Karpas-422 (cell line): ENCODE data around the gene SBNO2. TPM values are rescaled to one million over a fixed set of nuclear protein-coding genes. Genes with fewer than 3 reads are reported as not detected.

ENCODE experiments used
- DNase-seq: peaks from one replicate; pipeline ENCODE4 v3.0.0-alpha.2; 2015
- H2AFZ ChIP-seq: fragments of 200-600 bp; sonication (generic); 2 replicates; pipeline ENCODE4 v1.6.1; 2014; ENCODE audit warnings: antibody characterized with exemption, low read length, mixed read lengths
- H3K27ac ChIP-seq: fragments of 200-600 bp; sonication (generic); 2 replicates; pipeline ENCODE4 v1.5.1; 2014; ENCODE audit warnings: mild to moderate bottlenecking, low read length, moderate library complexity
- H3K27me3 ChIP-seq: fragments of 200-600 bp; sonication (generic); 2 replicates; pipeline ENCODE4 v1.6.1; 2014; ENCODE audit warnings: low read length, mixed read lengths
- H3K36me3 ChIP-seq: fragments of 200-600 bp; sonication (generic); 2 replicates; pipeline ENCODE4 v1.6.1; 2014; ENCODE audit warnings: low read length, mixed read lengths; ENCODE audit not compliant: insufficient read depth
- H3K4me1 ChIP-seq: fragments of 200-600 bp; sonication (generic); 2 replicates; pipeline ENCODE4 v1.6.1; 2014; ENCODE audit warnings: mild to moderate bottlenecking, low read length, mixed read lengths
- H3K4me2 ChIP-seq: fragments of 200-600 bp; sonication (generic); 2 replicates; pipeline ENCODE4 v1.6.1; 2014; ENCODE audit warnings: low read length, low read depth, mild to moderate bottlenecking; ENCODE audit not compliant: poor library complexity, severe bottlenecking
- H3K4me3 ChIP-seq: fragments of 200-600 bp; sonication (generic); 2 replicates; pipeline ENCODE4 v1.5.1; 2014; ENCODE audit warnings: mild to moderate bottlenecking, antibody characterized with exemption, low read length, mixed read lengths
- H3K79me2 ChIP-seq: fragments of 200-600 bp; sonication (generic); 2 replicates; pipeline ENCODE4 v1.6.1; 2014; ENCODE audit warnings: mild to moderate bottlenecking, low read length, mixed read lengths
- H3K9ac ChIP-seq: fragments of 200-600 bp; sonication (generic); 2 replicates; pipeline ENCODE4 v1.6.0; 2014; ENCODE audit warnings: low read length
- H3K9me2 ChIP-seq: fragments of 200-600 bp; sonication (generic), shearing (Covaris generic); replicated peaks from 2 replicates; pipeline ENCODE4 v1.6.0; 2014; ENCODE audit warnings: mild to moderate bottlenecking, low read length, moderate library complexity; ENCODE audit not compliant: insufficient read depth
- H3K9me3 ChIP-seq: fragments of 300-700, 200-600 bp; sonication (generic); 2 replicates; pipeline ENCODE4 v1.6.1; 2014; ENCODE audit warnings: low read length, mixed read lengths
- H4K20me1 ChIP-seq: fragments of 200-600 bp; sonication (generic); 2 replicates; pipeline ENCODE4 v1.6.1; 2014; ENCODE audit warnings: mild to moderate bottlenecking, antibody characterized with exemption, low read length, low read depth; ENCODE audit not compliant: insufficient read depth
- total RNA-seq: library from RNA; depleted of rRNA; stranded (reverse); fragments of >200 nt; shearing (Covaris generic); gene quantifications from 2 replicates; pipeline ENCODE4 v1.2.3, GENCODE V29; 2014; ENCODE audit warnings: low replicate concordance

SBNO2 gene
- total RNA-seq, 1 experiment from 2014 or later, result 7.9 TPM

DNA sequence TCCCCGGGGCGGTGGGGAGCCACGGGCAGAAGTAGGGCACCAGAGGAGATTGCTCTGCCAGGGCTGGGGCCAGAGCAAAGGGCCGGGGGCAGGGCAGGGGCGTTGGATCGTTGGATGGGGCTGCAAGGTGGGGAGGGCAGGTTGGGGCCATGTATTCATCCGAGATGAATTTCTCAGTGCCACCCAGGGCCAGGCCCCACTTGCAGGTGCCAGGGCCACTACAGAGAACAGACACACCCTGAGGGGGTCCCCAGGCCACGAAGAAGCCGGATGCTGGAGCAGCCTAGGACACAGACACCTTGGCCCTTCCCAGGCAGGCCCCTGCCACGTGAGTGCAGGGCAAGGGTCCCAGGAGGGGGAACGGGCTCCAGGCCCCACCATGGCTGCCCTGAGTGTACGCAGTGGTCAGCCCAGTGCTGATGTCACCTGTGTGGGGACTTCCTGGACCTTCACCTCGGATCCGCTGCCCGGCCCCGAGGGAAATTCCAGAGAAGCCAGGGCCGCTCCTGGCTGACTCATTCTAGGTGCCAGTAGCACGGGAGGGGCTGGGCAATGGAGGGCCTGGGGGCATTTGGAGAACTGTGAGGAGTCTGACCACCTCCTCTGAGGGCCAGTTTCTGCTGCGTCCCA, 9.6 kb upstream of the SBNO2 start:
- Histone ChIP-seq H2AFZ (no peak overlapping the region), H3K9me3 (no peaks in the 10 kb centered on the region), H3K4me1 (no peaks in the 10 kb centered on the region), H3K36me3 (no peaks in the 10 kb centered on the region), H3K9me2 (no peaks in the 10 kb centered on the region), H3K79me2 (no peaks in the 10 kb centered on the region), H3K4me3 (no peak overlapping the region), H3K4me2 (no peak overlapping the region), H3K27ac (no peak overlapping the region), H4K20me1 (no peaks in the 10 kb centered on the region), H3K9ac (no peak overlapping the region), H3K27me3 (no peaks in the 10 kb centered on the region)
- DNase-seq, result no peak

DNA sequence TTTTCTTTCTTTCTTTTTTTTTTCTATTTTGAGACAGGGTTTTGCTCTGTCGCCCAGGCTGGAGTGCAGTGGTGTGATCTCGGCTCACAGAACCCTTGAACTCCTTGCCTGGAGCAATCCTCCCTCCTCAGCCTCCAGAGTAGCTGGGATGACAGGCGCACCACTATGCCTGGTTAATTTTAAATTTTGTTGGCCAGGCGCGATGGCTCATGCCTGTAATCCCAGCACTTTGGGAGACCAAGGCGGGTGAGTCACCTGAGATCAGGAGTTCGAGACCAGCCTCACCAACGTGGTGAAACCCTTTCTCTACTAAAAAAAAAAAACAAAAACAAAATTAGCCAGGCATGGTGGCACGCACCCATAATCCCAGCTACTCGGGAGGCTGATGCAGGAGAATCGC, 8.7 kb upstream of the SBNO2 start:
- no peaks in the 10 kb centered on the region for H3K27me3 ChIP-seq
- no peak overlapping the region for H3K27ac ChIP-seq
- H3K36me3 ChIP-seq, result no peaks in the 10 kb centered on the region
- no peaks in the 10 kb centered on the region for H3K79me2 ChIP-seq
- H3K4me3 ChIP-seq, result no peak overlapping the region
- no peaks in the 10 kb centered on the region for H3K9me2 ChIP-seq
- no peaks in the 10 kb centered on the region for H3K9me3 ChIP-seq
- DNase-seq, result no peak
- H3K9ac ChIP-seq, result no peak overlapping the region
- H4K20me1 ChIP-seq, result no peaks in the 10 kb centered on the region
- no peaks in the 10 kb centered on the region for H3K4me1 ChIP-seq
- no peak overlapping the region for H2AFZ ChIP-seq
- no peak overlapping the region for H3K4me2 ChIP-seq

DNA sequence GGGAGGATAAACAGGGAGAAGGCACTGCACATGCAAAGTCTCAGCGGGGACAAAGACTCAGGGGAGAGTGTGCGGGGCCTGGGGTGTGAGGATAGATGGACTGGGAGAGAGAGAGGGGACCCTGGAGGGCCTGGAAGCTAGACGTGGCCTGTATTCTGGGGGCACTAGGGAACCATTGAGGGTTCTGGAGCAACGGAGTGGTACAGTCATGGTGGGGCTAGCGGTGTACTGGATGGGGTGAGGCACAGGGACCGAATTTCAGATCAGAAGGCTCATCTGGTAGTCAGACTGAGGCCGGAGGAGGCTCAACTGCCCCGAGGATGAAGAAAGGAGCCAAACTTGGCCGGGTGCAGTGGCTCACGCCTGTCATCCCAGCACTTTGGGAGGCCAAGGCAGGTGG, 8.0 kb upstream of the SBNO2 start:
- no peak overlapping the region for H3K4me3 ChIP-seq
- no peaks in the 10 kb centered on the region for H3K9me2 ChIP-seq

DNA sequence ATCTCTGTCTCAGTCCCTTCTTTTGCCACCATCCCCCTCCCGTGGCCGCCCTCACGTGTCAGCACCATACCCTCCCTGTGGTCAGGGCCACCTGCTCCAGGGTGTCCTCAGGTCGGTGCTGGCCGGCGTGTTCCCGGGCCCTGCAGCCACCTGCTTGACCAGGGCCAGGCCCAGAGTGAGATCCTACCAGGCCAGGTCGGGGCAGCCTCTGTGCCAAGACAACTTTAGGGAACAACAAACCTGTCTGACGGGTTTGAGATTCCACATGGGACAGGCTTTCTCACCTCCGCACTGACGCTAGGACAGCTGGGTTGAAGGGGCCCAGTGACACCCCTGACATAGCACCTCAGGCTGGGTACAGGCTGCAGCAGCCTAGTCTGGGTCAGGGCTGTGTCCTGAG, 7.5 kb upstream of the SBNO2 start:
- Histone ChIP-seq H3K9me2 (no peaks in the 10 kb centered on the region), H3K36me3 (no peaks in the 10 kb centered on the region), H3K4me1 (no peaks in the 10 kb centered on the region), H3K4me3 (no peak overlapping the region), H3K9me3 (no peaks in the 10 kb centered on the region), H3K4me2 (no peak overlapping the region), H3K27ac (no peak overlapping the region), H4K20me1 (no peaks in the 10 kb centered on the region), H3K27me3 (no peaks in the 10 kb centered on the region), H3K79me2 (no peaks in the 10 kb centered on the region), H2AFZ (no peak overlapping the region), H3K9ac (no peak overlapping the region)
- DNase-seq, result no peak

More for the DNA sequence above, 8.0 kb upstream of the SBNO2 start:
- no peak overlapping the region for H3K9ac ChIP-seq
- H3K27ac ChIP-seq, result no peak overlapping the region
- H3K27me3 ChIP-seq, result no peaks in the 10 kb centered on the region
- H3K79me2 ChIP-seq, result no peaks in the 10 kb centered on the region
- no peak overlapping the region for H3K4me2 ChIP-seq
- H3K36me3 ChIP-seq, result no peaks in the 10 kb centered on the region
- no peaks in the 10 kb centered on the region for H3K4me1 ChIP-seq
- no peaks in the 10 kb centered on the region for H4K20me1 ChIP-seq
- no peak for DNase-seq
- H2AFZ ChIP-seq, result no peak overlapping the region
- no peaks in the 10 kb centered on the region for H3K9me3 ChIP-seq

DNA sequence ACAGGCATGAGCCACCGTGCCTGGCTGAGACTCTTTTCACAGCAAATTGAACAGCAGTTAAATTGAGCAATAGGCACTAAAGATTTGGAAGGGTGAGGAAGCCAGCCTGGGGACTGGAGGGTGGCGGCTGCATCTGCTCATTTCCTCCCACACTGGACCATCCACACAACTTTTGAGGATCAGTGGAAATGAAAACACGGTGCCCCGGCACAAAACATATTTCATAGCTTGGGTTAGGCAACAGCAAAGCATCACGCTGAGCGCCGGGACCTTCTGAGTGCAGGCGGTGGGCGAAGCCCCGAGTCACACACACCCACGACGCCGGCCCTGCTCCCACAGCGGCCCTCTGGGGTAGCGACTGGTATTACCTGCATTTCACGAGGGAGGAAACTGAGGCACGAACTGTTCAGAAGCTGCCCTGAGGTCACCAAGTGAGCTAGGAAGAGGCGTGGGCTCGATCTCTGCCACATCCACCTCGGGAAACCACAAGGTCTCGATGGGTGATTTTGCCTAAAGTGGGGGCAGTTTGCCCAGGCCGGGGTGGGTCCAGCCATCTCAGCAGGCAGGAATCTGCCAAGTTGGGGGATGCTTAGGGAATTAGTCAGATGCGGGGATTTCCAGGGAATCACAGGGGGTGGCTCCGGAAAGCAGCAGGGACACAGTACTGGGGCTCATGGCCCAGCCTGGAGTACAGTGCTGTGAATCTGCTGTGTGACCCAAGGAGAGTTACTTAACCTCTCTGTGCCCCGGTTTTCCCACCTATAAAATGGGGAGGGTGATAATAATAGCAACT, 3.5 kb upstream of the SBNO2 start:
- Histone ChIP-seq H3K4me2 (no peak overlapping the region), H2AFZ (no peak overlapping the region)
- DNase-seq, result peak; percentile 7

DNA sequence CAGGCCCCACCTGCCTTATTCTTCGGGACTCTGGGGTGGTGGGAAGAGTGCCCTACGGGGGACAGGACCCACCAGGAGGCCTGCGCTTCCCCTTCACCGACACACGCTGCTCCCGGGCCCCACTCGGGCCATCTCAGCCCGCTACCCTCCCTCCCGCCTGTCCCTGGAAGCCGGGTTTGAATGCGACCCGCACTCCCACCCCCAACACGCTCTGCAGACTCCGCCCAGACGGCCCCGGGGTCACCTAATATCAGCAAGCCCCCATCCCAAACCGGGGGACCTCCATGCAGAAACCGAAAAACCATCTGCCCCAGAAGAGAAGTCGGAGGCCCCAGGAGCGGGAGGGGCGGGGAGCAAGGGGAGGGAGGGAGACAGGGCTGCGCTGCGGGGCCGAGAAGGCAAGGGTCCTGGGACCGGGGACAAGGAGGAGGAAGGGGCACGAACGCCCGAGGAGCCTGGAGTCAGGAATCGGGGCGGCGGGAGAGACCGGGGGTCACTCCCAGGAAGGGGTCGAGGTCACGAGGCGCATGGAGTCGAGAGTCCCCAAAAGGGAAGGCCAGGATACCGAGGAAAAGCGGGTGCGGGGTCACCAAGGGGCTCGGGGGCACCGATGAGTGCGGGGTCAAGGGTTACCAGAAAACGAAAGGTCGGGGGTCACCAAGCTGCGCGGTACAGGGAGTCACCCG, 766 bp downstream of the SBNO2 start:
- peaks cover 53% of the 10 kb centered on the region for H3K79me2 ChIP-seq
- H2AFZ ChIP-seq, result peak overlapping the region; percentile 14; the same call in 1 of the 2 replicates
- H3K9me2 ChIP-seq, result no peaks in the 10 kb centered on the region
- no peaks in the 10 kb centered on the region; the same call in 1 of the 2 replicates for H3K36me3 ChIP-seq
- H3K4me1 ChIP-seq, result peaks cover 11% of the 10 kb centered on the region
- peak overlapping the region; percentile 94 for H3K4me2 ChIP-seq
- peak overlapping the region; percentile 90 for H3K9ac ChIP-seq
- H3K27ac ChIP-seq, result peak overlapping the region; percentile 65
- no peaks in the 10 kb centered on the region for H3K27me3 ChIP-seq
- DNase-seq, result peak; percentile 68
- H3K9me3 ChIP-seq, result no peaks in the 10 kb centered on the region; the same call in 1 of the 2 replicates
- H4K20me1 ChIP-seq, result no peaks in the 10 kb centered on the region; the same call in 1 of the 2 replicates
- H3K4me3 ChIP-seq, result peak overlapping the region; percentile 82

More for the DNA sequence above, 3.5 kb upstream of the SBNO2 start:
- Histone ChIP-seq H3K27me3 (no peaks in the 10 kb centered on the region), H3K27ac (no peak overlapping the region), H3K9me2 (no peaks in the 10 kb centered on the region), H3K4me1 (peaks cover 7% of the 10 kb centered on the region), H4K20me1 (no peaks in the 10 kb centered on the region; the same call in 1 of the 2 replicates), H3K9me3 (no peaks in the 10 kb centered on the region), H3K79me2 (peaks cover 12% of the 10 kb centered on the region), H3K9ac (no peak overlapping the region), H3K36me3 (no peaks in the 10 kb centered on the region), H3K4me3 (no peak overlapping the region)

DNA sequence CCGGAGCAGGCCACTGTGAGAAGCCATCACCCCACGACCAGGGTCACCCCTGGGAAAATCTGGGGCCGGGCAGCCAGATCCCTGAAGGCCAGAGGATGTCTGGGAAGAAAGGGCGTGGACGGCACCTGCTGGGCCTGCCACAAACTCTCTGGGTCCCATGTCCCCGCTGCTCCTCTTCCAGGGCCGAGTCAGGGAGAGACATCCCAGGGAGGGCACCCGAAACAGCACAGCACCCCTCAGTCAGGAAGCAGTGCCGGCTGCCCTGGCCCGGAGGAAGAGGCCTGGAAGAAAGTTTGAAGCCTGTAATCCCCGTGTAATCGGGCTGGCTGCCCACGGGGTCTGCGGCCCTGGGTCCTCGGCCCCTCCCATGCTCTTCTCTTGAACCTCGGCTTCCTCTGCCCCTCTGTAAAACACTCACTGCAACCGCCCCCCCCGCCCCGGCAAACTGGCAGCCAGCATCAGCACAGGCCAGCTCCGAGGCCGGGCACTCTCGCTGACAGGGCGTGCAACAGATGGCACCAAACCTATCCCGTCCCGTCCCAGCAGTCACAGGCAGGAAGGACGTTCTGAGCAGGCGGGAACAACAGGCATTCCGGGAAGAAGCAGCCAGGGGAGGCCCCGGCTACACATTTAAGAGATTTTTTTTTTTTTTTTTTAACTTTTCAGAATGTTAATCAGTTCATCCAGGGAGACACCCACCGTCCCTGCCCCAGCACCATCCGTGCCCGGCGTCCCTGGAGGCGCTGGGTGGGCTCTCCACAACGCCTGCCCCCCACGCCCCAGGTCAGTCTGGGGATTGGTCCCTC, 1.5 kb downstream of the SBNO2 start:
- Histone ChIP-seq H3K4me3 (peak overlapping the region; percentile 82), H3K27me3 (no peaks in the 10 kb centered on the region), H3K79me2 (peaks cover 58% of the 10 kb centered on the region), H3K4me1 (peaks cover 11% of the 10 kb centered on the region), H2AFZ (0 out of 2 replicates have a peak overlapping the region, but pooled peaks have one; percentile 14), H3K9me2 (no peaks in the 10 kb centered on the region), H3K9me3 (no peaks in the 10 kb centered on the region; the same call in 1 of the 2 replicates), H4K20me1 (no peaks in the 10 kb centered on the region; the same call in 1 of the 2 replicates), H3K27ac (peak overlapping the region; percentile 65), H3K4me2 (peak overlapping the region; percentile 94), H3K9ac (peak overlapping the region; percentile 90), H3K36me3 (peaks cover 3% of the 10 kb centered on the region; the same call in 1 of the 2 replicates)
- DNase-seq, result peak; percentile 48
